ENCODE data around the gene ARMC12.

- TF ChIP-seq ZC3H10 (CRISPR knock-in tag; IDR thresholded peaks at IDR 0.05) (no peak), ZFP30 (CRISPR knock-in tag; IDR thresholded peaks at IDR 0.05) (no peak)
These were observed 42.4 kb upstream of the ARMC12 start for GRCh38 chr6:35694462-35694861.
